Measurements from ENCODE around the gene ROR2. TPM values are rescaled to one million over a fixed set of nuclear protein-coding genes. Genes with fewer than 3 reads are reported as not detected.

The ROR2 gene
- total RNA-seq, 1 experiment from 2014 or later = 2.7 TPM

GRCh38 chr9:91756510-91756780 is 193.6 kb downstream of the ROR2 start:
- no peak overlapping the region for H3K4me3 Mint-ChIP-seq
- H3K9me3 Mint-ChIP-seq = peaks cover 0 to under 1% of the 10 kb centered on the region in 2 experiments; a peak in 1 of 5 replicates
- H3K79me1 ChIP-seq (ENCODE audit: insufficient read depth, low read depth, low read length, poor library complexity, severe bottlenecking) = no peaks in the 10 kb centered on the region
- DNase-seq = no peak
- H3K27ac Mint-ChIP-seq = peak overlapping the region in 2 of 3 experiments; percentile 63 to 68; a peak in 3 of 7 replicates
- H3K56ac ChIP-seq (ENCODE audit: insufficient read length, low read depth, low read length) = no peak overlapping the region
- no peaks in the 10 kb centered on the region for H3K27me3 ChIP-seq (ENCODE audit: insufficient read depth, low read length)
- no peaks in the 10 kb centered on the region for H3K79me2 ChIP-seq (ENCODE audit: insufficient read depth, low read length)
- H3K4me2 ChIP-seq (ENCODE audit: insufficient read depth, insufficient read length, low read length) = no peak overlapping the region
- H3K9me3 ChIP-seq (ENCODE audit: control insufficient read depth, low read depth, low read length) = no peaks in the 10 kb centered on the region
- H2AK5ac ChIP-seq (ENCODE audit: insufficient read length, low read length) = no peak overlapping the region
- no peak overlapping the region for H2BK12ac ChIP-seq (ENCODE audit: insufficient read length, low read depth, low read length)
- H4K5ac ChIP-seq (ENCODE audit: insufficient read length, low read depth, low read length) = no peak overlapping the region
- H3K14ac ChIP-seq (ENCODE audit: insufficient read depth, low read length) = no peak overlapping the region
- no peak overlapping the region for H2BK20ac ChIP-seq (ENCODE audit: low read depth, low read length, poor library complexity, severe bottlenecking)
- no peaks in the 10 kb centered on the region for H3K23me2 ChIP-seq (ENCODE audit: insufficient read length, low read depth, low read length, poor library complexity, severe bottlenecking)
- no peak for TF ChIP-seq CTCF (conservative IDR thresholded peaks at IDR 0.05)
- H3K27ac ChIP-seq (ENCODE audit: insufficient read length, low read depth, low read length) = no peak overlapping the region
- H3K23ac ChIP-seq (ENCODE audit: insufficient read length, low read depth, low read length) = no peak overlapping the region
- H3K36me3 Mint-ChIP-seq (ENCODE audit: insufficient read depth in 1 of 3, low read depth in 3 of 3) = no peaks in the 10 kb centered on the region; a peak in 1 of 7 replicates
- no peak overlapping the region for H4K8ac ChIP-seq (replicated peaks; ENCODE audit: insufficient read length, low read depth, low read length)
- H2BK120ac ChIP-seq (ENCODE audit: low read depth, low read length, poor library complexity, severe bottlenecking) = no peak overlapping the region
- no peak overlapping the region for H3K18ac ChIP-seq (ENCODE audit: insufficient read length, low read depth, low read length)
- H4K20me1 ChIP-seq (ENCODE audit: control insufficient read depth, insufficient read depth, insufficient read length) = no peaks in the 10 kb centered on the region
- no CpG with 5 or more reads among the region's 4 CpGs for WGBS (ENCODE audit: extremely low coverage, insufficient read length, low lambda C conversion rate)
- H3K4me1 ChIP-seq (ENCODE audit: insufficient read depth, low read length) = no peaks in the 10 kb centered on the region
- no peak overlapping the region for H2BK5ac ChIP-seq (ENCODE audit: insufficient read length, low read length)
- H3K9ac ChIP-seq (ENCODE audit: extremely low read depth, insufficient read length, low read length) = no peak overlapping the region
- H4K91ac ChIP-seq (ENCODE audit: insufficient read length, low read depth, low read length) = no peak overlapping the region
- no peak overlapping the region for H3T11ph ChIP-seq (ENCODE audit: low read length)
- H3K4ac ChIP-seq (ENCODE audit: low read depth, low read length) = no peak overlapping the region
- H2BK15ac ChIP-seq (ENCODE audit: low read depth, low read length) = no peak overlapping the region
- H3K4me1 Mint-ChIP-seq = peaks cover 9 to 14% of the 10 kb centered on the region in 2 experiments
- no peaks in the 10 kb centered on the region; the same call in 1 of the 2 replicates for H3K27me3 Mint-ChIP-seq (ENCODE audit: low read depth)
- no peak overlapping the region for H2AFZ ChIP-seq (ENCODE audit: low read length)
